Activated naive CD4-positive, alpha-beta T cell (primary cell): ENCODE results near the gene GP9.
"Not testable (repeated sequence)": the region's sequence is repeated elsewhere in the genome, so short reads cannot be mapped to it uniquely, and the experiment has no call there.

Experiments
- DNase-seq, 4 experiments: peaks; one replicate each; lab custom pipeline; 2025; lab: John Stamatoyannopoulos, UW

The GP9 gene

GRCh38 chr3:129050556-129051295, 9.9 kb upstream of the GP9 start:
- DNase-seq, result no peak

GRCh38 chr3:129051871-129052340, 8.7 kb upstream of the GP9 start:
- DNase-seq, result no peak

GRCh38 chr3:129052675-129053074, 7.9 kb upstream of the GP9 start:
- DNase-seq, result no peak

GRCh38 chr3:129054605-129055104, 5.9 kb upstream of the GP9 start:
- no peak for DNase-seq

GRCh38 chr3:129056451-129057173, 4.0 kb upstream of the GP9 start:
- DNase-seq, result no peak

GRCh38 chr3:129057249-129057648, 3.3 kb upstream of the GP9 start:
- no peak for DNase-seq

GRCh38 chr3:129058441-129059200, 2.0 kb upstream of the GP9 start:
- DNase-seq, result no peak

- no peak for DNase-seq
These were observed 1.1 kb upstream of the GP9 start for GRCh38 chr3:129059311-129059958.

GRCh38 chr3:129061023-129061887, 676 bp downstream of the GP9 start:
- no peak for DNase-seq

GRCh38 chr3:129061888-129062834, 1.6 kb downstream of the GP9 start:
- no peak for DNase-seq

GRCh38 chr3:129063091-129063640, 2.6 kb downstream of the GP9 start:
- DNase-seq, result no peak

GRCh38 chr3:129063841-129064482, 3.4 kb downstream of the GP9 start:
- no peak for DNase-seq

- no peak for DNase-seq
These were observed 4.6 kb downstream of the GP9 start for GRCh38 chr3:129065016-129065719.

- no peak for DNase-seq
These were observed 5.1 kb downstream of the GP9 start for GRCh38 chr3:129065720-129066073.

GRCh38 chr3:129067719-129068118, 7.1 kb downstream of the GP9 start:
- DNase-seq, result not testable (repeated sequence)

- DNase-seq, result no peak
These were observed 7.8 kb downstream of the GP9 start for GRCh38 chr3:129068291-129068886.

- not testable (repeated sequence) for DNase-seq
These were observed 8.9 kb downstream of the GP9 start for GRCh38 chr3:129069313-129070085.
